NCI-H146 (cell line): Measurements from ENCODE around the gene HSD3B7.

ENCODE experiments used
- DNase-seq: peaks from one replicate; lab custom pipeline; 2025; lab: John Stamatoyannopoulos, UW

Gene HSD3B7

GRCh38 chr16:30982548-30983288, 2.3 kb upstream of the HSD3B7 start:
- no peak for DNase-seq

DNA sequence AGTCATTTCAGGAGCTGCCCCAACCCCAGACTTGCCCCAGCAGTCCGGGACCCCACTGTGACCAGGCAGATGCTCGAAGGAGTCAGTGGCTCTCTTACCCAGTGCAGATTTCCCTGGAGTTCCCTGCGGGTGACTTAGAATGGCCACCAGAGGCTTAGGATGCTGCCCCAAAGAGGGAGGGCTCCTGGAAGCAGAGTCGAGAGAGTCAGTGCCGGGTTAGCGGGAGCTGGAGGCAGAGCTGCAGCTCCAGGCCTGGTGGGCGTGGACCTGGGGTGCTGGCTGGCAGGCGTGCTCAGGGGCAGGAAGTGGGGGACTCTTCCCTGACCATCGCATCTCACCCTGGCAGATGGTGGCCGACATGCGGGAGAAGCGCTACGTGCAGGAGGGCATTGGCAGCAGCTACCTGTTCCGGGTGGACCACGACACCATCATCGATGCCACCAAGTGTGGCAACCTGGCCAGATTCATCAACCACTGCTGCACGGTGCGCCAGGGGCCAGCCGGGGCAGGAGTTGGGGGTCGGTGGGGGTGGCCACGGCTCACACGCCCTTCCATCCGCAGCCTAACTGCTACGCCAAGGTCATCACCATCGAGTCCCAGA, 1.6 kb upstream of the HSD3B7 start:
- no peak for DNase-seq

- DNase-seq, result no peak
These were observed 953 bp upstream of the HSD3B7 start for GRCh38 chr16:30983898-30984610.

GRCh38 chr16:30985401-30986128, 558 bp downstream of the HSD3B7 start:
- peak; percentile 93 for DNase-seq

DNA sequence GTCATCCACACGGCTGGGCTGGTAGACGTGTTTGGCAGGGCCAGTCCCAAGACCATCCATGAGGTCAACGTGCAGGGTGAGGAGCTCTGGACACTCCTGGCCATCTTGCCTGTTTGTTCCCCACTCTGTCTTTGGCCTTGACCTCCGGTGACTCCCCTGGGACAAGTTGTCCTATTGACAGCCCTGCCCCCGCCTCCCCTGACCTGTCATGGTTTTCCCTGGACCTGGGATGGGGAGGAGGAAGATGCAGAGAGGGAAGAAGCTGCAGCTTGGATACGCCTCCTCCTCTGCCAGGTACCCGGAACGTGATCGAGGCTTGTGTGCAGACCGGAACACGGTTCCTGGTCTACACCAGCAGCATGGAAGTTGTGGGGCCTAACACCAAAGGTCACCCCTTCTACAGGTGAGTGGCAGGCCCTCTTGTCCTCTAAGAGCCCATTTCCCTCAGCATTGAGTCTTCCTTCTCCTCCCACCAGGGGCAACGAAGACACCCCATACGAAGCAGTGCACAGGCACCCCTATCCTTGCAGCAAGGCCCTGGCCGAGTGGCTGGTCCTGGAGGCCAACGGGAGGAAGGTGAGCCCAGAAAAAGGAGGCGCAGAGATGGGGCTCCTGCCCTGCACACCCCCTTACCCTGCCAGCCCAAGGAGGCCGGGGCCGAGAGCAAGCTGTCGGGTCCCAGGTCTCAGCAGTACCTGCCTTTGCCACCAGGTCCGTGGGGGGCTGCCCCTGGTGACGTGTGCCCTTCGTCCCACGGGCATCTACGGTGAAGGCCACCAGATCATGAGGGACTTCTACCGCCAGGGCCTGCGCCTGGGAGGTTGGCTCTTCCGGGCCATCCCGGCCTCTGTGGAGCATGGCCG, 1.4 kb downstream of the HSD3B7 start:
- DNase-seq, result no peak

- no peak for DNase-seq
These were observed 2.7 kb downstream of the HSD3B7 start for GRCh38 chr16:30987581-30988190.

DNA sequence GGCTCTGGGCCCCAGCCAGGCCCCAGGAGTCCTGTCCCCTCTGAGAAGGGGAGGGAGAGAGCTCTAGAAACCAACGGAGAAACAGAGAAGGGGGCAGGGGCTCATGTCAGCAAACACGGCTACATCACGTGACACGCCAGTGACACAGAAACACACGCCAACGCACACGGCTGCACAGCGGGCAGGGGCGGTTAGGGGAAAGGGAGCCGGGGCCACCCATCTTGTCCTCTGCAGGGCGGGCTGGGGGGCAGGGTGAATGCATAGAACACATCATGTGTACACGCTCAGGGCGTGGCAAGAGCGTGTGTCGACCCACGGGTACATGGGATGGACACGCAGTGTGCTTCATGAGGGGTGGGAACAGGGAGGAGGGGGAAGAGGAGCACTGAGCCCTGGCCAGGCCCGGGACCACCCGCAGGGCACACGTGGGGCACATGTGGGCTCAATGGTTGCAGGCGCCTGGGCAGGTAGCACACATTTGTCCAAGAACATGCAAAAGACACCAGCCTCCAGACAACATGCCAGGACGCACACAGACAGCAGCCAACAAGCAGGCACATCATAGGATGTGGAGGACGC, 4.6 kb downstream of the HSD3B7 start:
- DNase-seq, result no peak

DNA sequence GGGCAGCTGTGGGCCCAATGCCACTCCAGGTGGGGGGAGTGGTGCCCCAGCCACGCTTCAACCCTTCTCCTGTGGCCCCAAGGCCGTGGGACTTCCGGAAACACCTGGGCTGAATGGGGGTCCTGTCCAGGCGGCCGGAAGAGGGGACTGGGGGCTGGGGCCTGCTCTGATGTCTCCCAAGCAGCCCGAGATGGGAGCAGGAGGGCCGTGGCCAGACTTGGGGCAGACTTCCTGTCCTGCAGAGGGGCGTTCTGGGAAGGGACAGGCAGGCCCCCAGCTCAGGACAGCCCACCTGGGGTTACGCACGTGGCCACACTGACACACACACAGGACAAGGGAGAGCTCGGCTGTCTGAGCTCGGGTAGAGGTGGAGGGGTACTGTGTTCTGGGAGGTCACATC, 5.1 kb downstream of the HSD3B7 start:
- DNase-seq, result no peak

- DNase-seq, result no peak
These were observed 6.0 kb downstream of the HSD3B7 start for GRCh38 chr16:30991052-30991451.

- no peak for DNase-seq
These were observed 7.3 kb downstream of the HSD3B7 start for GRCh38 chr16:30992276-30992780.

GRCh38 chr16:30992931-30993816, 8.2 kb downstream of the HSD3B7 start:
- no peak for DNase-seq

- DNase-seq, result no peak
These were observed 10.9 kb downstream of the HSD3B7 start for GRCh38 chr16:30995927-30996323.

DNA sequence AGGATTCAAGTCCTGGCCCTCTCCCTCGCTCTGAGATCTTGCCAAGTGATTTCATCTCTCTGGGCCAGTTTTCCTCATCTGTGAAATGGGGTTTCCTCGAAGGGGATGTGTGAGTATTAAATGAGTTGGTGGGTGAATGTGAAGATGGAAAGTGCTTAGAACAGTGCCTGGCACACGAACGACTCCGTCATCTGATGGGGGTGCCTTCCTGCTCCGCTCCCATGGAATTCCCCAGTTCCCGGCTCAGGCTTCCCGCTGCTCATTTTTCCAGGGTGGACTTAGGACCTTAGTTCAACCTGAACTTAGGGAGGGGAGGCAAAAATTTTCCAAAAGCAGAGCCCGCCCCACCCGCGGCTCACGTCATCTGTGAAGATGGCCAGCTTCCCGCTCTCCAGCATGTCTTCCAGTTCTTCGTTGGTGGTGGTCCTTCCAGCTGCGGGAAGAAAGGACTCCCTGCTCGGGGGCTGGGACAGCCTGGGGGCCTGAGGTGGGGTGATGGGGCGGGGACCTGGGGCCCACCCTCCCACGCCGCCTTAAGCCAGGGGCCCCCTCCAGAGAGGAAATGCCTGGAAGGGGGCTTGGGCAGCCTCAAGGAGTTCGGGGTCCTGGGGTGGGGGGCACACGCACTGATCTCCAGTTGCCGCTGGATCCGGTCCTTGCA, 11.4 kb downstream of the HSD3B7 start:
- no peak for DNase-seq

DNA sequence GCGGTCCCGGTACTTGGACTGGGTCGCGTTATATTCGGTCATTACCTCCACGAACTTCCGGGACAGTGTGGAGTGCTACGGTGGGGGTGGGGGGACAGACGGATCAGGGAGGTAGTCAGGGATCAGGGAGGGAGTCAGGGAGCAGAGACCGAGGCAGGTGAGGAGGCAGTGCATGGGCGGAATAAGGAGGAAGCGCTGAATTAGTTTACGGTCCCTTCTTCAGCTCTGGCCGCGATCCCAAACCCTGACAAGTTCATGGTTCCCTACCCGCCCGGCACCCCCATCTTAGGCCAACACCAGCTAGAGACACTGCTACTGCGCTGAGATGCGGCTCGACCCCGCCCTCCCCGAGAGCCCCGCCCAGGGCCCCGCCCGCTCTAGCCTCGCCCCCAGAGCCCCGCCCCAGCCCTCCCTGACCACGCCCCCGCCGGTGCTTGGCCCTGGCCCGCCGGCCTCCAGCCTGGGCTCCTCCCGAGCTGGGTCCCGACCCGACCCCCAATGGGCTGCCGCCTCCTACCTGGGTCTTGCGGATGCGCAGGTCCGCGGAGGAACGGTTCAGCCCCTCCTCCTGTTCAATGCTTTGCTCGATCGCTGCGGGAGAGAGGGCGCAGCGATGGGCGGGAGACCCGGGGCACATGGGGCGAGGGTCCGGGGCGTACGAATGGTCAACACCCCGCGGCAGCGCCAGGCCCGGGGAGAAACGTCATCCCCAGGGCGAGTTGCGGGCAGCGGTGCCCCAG, 12.1 kb downstream of the HSD3B7 start:
- DNase-seq, result peak; percentile 74

GRCh38 chr16:30997725-30998711, 13.0 kb downstream of the HSD3B7 start:
- DNase-seq, result no peak

DNA sequence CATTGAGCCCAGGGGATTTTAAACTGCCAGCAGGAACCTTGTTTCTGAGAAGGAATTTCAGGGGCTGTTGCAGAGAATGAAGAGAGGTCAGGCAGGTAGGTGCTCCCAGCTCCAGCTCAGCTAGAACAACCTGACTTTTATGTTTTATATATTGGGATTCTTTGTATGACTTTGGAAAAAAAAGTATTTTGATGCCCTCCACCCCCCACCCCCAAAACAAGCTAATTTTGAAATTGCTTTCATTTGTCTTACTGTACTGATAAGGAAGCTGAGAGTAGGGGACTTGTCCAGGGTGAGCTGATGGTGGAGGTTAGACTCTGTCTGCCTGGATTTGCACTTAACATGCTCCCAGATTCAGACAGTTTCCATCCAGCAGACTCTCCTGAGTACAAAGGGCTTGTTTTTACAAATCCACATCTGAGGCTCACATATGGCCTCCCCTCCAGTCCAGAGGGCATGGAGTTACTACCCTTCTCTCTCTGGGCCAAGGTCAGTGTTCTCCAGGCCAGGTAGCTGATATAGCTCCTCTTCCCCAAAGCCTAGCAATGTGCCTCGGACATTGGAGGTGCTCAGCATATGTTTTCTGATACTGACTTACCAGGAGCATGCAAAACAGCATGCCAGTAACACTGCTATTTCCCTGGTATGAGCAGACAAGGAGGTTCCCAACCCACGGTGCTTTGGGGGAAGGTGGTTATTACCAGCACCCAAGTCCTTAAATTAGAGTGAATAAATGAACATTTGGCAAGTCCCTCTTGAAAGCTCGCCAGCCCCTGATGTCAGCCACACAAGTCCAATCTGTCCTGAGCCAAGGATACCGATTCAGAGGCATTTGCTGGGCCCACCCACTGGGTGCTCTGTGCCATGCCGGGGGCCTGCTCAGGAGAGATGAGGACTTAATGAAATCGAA, 14.1 kb downstream of the HSD3B7 start:
- no peak for DNase-seq
